K562 (cell line): ENCODE data around the gene ZNF273. TPM values are rescaled to one million over a fixed set of nuclear protein-coding genes. Genes with fewer than 3 reads are reported as not detected.

Experiments used
- ARID1B ChIP-seq: fragments of 450-650 bp; IDR thresholded peaks from 2 replicates; pipeline ENCODE4 v1.6.1; 2016; ENCODE audit warnings: antibody characterized with exemption, mild to moderate bottlenecking, inconsistent platforms
- C11orf30 ChIP-seq: fragments of 450-650 bp; IDR thresholded peaks from 2 replicates; pipeline ENCODE4 v1.6.1; 2016; ENCODE audit warnings: low read depth, mild to moderate bottlenecking
- CBFA2T2 ChIP-seq: fragments of 450-650 bp; conservative IDR thresholded peaks from 2 replicates; pipeline ENCODE4 v1.6.1; 2017; ENCODE audit warnings: mild to moderate bottlenecking
- GATA2 ChIP-seq: sonication (generic); formaldehyde crosslinking; IDR thresholded peaks from 2 replicates; pipeline ENCODE4 v1.4.0; 2020; ENCODE audit warnings: mild to moderate bottlenecking, missing genetic modification reagents
- L3MBTL2 ChIP-seq: fragments of 450-650 bp; IDR thresholded peaks from 2 replicates; pipeline ENCODE4 v1.6.1; 2016; ENCODE audit warnings: mild to moderate bottlenecking, moderate library complexity
- MTA2 ChIP-seq: fragments of 450-650 bp; IDR thresholded peaks from 2 replicates; pipeline ENCODE4 v1.6.1; 2016; ENCODE audit warnings: low read depth
- NONO ChIP-seq, 2 experiments: fragments of 200-400 bp in 1 of 2; fragments of 450-650 bp in 1 of 2; formaldehyde crosslinking in 1 of 2; IDR thresholded peaks; 2 replicates each; pipeline ENCODE4 v1.6.1; 2017; ENCODE audit warnings: low read depth in 2 of 2, mild to moderate bottlenecking in 2 of 2, moderate library complexity in 2 of 2, low read length in 1 of 2
- PKNOX1 ChIP-seq: fragments of 450-650 bp; IDR thresholded peaks from 2 replicates; pipeline ENCODE4 v1.6.1; 2016
- RBM34 ChIP-seq: fragments of 200-400 bp; formaldehyde crosslinking; IDR thresholded peaks from 2 replicates; pipeline ENCODE4 v1.6.1; 2018; ENCODE audit warnings: low read length, borderline replicate concordance; ENCODE audit not compliant: insufficient read depth
- SMARCA4 ChIP-seq: fragments of 450-650 bp; IDR thresholded peaks from 2 replicates; pipeline ENCODE4 v1.6.1; 2016
- TSHZ1 ChIP-seq: fragments of 250-450 bp; sonication (Bioruptor Pico); IDR thresholded peaks from 2 replicates; pipeline ENCODE4 v1.4.0; 2020; ENCODE audit warnings: mild to moderate bottlenecking, moderate library complexity
- ZBTB2 ChIP-seq: fragments of 450-650 bp; IDR thresholded peaks from 2 replicates; pipeline ENCODE4 v1.6.1; 2016; ENCODE audit warnings: antibody characterized with exemption
- ZBTB9 ChIP-seq: fragments of 450-650 bp; formaldehyde crosslinking; IDR thresholded peaks from 2 replicates; pipeline ENCODE4 v1.4.0; 2020; ENCODE audit warnings: mild to moderate bottlenecking, moderate library complexity
- ZHX1 ChIP-seq: fragments of 150-350 bp; conservative IDR thresholded peaks from 2 replicates; pipeline ENCODE4 v1.6.1; 2014; ENCODE audit warnings: low read length
- ZNF124 ChIP-seq: sonication (generic); formaldehyde crosslinking; IDR thresholded peaks from 2 replicates; pipeline ENCODE4 v1.8.1; 2022; ENCODE audit warnings: missing genetic modification reagents
- ZNF280B ChIP-seq: fragments of 250-450 bp; sonication (Bioruptor Pico); IDR thresholded peaks from 2 replicates; pipeline ENCODE4 v1.5.1; 2021; ENCODE audit warnings: mild to moderate bottlenecking
- polyA plus RNA-seq, 8 experiments: library from polyadenylated mRNA; depleted of rRNA in 4 of 8; stranded (reverse) in 5 of 8; unstranded in 3 of 8; fragments of >200 nt; fragmentation: Nextera tagmentation in 2 of 8; fragmentation: Illumina TruSeq in 1 of 8; extraction: Ambion mirVana in 2 of 8; extraction: Trizol in 1 of 8; gene quantifications; 2 replicates each; pipeline versions ENCODE4 v1.2.1 to v1.2.3, GENCODE V29; 2011 to 2014; ENCODE audit warnings: inconsistent platforms in 1 of 8, missing spikeins in 1 of 8
- total RNA-seq, 7 experiments: library from RNA; depleted of rRNA in 6 of 7; stranded (reverse); fragments of >200 nt in 6 of 7; fragmentation: Illumina TruSeq in 2 of 7; extraction: Trizol in 2 of 7; gene quantifications; 2 replicates each; pipeline versions ENCODE4 v1.2.1 to v1.2.3, GENCODE V29; 2011 to 2021; ENCODE audit warnings: low replicate concordance in 1 of 7

ZNF273 gene
- total and polyA plus RNA-seq, 9 of the 15 experiments (the other 6 are each of a cell fraction or from before 2014, with no cell fraction given) = 13.3 to 37.0 (median 20.7) TPM

GRCh38 chr7:64892666-64893309 lies 10.3 kb upstream of the ZNF273 start (continued):
- no peak for TF ChIP-seq TSHZ1 (CRISPR knock-in tag)
- TF ChIP-seq ZHX1 = no peak
- TF ChIP-seq L3MBTL2 = no peak
- TF ChIP-seq ZBTB9 (CRISPR knock-in tag) = no peak
- TF ChIP-seq ARID1B = peak; percentile 62
- TF ChIP-seq MTA2 = 0 out of 2 replicates have a peak, but pooled peaks have one; percentile 39
- TF ChIP-seq PKNOX1 = peak; percentile 47; the same call in 1 of the 2 replicates
- TF ChIP-seq ZBTB2 = no peak
- TF ChIP-seq RBM34 = no peak
- TF ChIP-seq NONO (IDR thresholded peaks at IDR 0.05; ENCODE audit: low read depth in 2 of 2, low read length in 1 of 2) = no peak
- TF ChIP-seq ZNF124 (CRISPR knock-in tag) = no peak
- peak; percentile 39; the same call in 1 of the 2 replicates for TF ChIP-seq SMARCA4
- TF ChIP-seq CBFA2T2 = peak; percentile 28; the same call in 1 of the 2 replicates
- TF ChIP-seq C11orf30 = peak; percentile 87
- no peak for TF ChIP-seq ZNF280B (CRISPR knock-in tag)
- TF ChIP-seq GATA2 = 0 out of 2 replicates have a peak, but pooled peaks have one; percentile 32
